K562 (cell line): ENCODE results near the gene S100A1.

Experiments used
- ATF7 ChIP-seq: fragments of 450-650 bp; IDR thresholded peaks from 2 replicates; pipeline ENCODE4 v1.7.1; 2014; ENCODE audit warnings: mild to moderate bottlenecking, moderate library complexity
- CEBPB ChIP-seq: fragments of 450-650 bp; IDR thresholded peaks from 2 replicates; pipeline ENCODE4 v1.6.1; 2016; ENCODE audit warnings: missing genetic modification characterization, missing compliant biosample characterization
- EZH2 ChIP-seq: IDR thresholded peaks from 2 replicates; pipeline ENCODE4 v1.6.1; 2012; ENCODE audit warnings: low read depth, mild to moderate bottlenecking, inconsistent platforms, low read length, borderline replicate concordance
- FOXA3 ChIP-seq, 2 experiments: fragments of 450-650 bp in 1 of 2; sonication (generic) in 1 of 2; formaldehyde crosslinking; IDR thresholded peaks in 1 of 2; conservative IDR thresholded peaks in 1 of 2; 2 replicates each; pipeline versions ENCODE4 v1.4.0 to v1.8.0; 2020 to 2022; ENCODE audit warnings: mild to moderate bottlenecking in 2 of 2, missing genetic modification reagents in 1 of 2
- JUN ChIP-seq, 2 experiments: sonication (generic) in 1 of 2; formaldehyde crosslinking in 1 of 2; IDR thresholded peaks; 2 replicates each; pipeline versions ENCODE4 v1.6.1 to v1.8.0; 2012 to 2022; ENCODE audit warnings: borderline replicate concordance in 2 of 2, mild to moderate bottlenecking in 2 of 2, improper control_type of control experiment in 1 of 2, low read depth in 1 of 2, low read length in 1 of 2, missing genetic modification reagents in 1 of 2
- KLF6 ChIP-seq: fragments of 250-450 bp; sonication (Bioruptor Pico); IDR thresholded peaks from 2 replicates; pipeline ENCODE4 v1.4.0; 2020; ENCODE audit warnings: mild to moderate bottlenecking, moderate library complexity, borderline replicate concordance
- POLR2A ChIP-seq: fragments of 450-650 bp; conservative IDR thresholded peaks from 2 replicates; pipeline ENCODE4 v1.6.1; 2016
- TAF15 ChIP-seq: fragments of 200-400 bp; formaldehyde crosslinking; IDR thresholded peaks from 2 replicates; pipeline ENCODE4 v1.6.1; 2017; ENCODE audit warnings: mild to moderate bottlenecking, low read depth, low read length, moderate library complexity
- XRCC3 ChIP-seq: fragments of 450-650 bp; IDR thresholded peaks from 2 replicates; pipeline ENCODE4 v1.6.1; 2017; ENCODE audit warnings: mild to moderate bottlenecking, moderate library complexity
- ZFX ChIP-seq: sonication (generic); formaldehyde crosslinking; IDR thresholded peaks from 2 replicates; pipeline ENCODE4 v1.8.0; 2022; ENCODE audit warnings: mild to moderate bottlenecking, missing genetic modification reagents, moderate library complexity
- ZNF232 ChIP-seq: sonication (generic); formaldehyde crosslinking; IDR thresholded peaks from 2 replicates; pipeline ENCODE4 v1.8.0; 2022; ENCODE audit warnings: mild to moderate bottlenecking, missing genetic modification reagents
- TF ChIP-seq, protein P1 (sequence below), 3 experiments: IDR thresholded peaks in 2 of 3; conservative IDR thresholded peaks in 1 of 3; 2 replicates each; pipeline ENCODE4 v1.5.1; 2011 to 2012; ENCODE audit warnings: low read length in 3 of 3, mild to moderate bottlenecking in 3 of 3, control low read depth in 2 of 3, improper control_type of control experiment in 1 of 3, inconsistent platforms in 1 of 3, low read depth in 1 of 3, mixed read lengths in 1 of 3, moderate library complexity in 1 of 3; ENCODE audit not compliant: insufficient read depth in 2 of 3
- TF ChIP-seq, protein P2 (sequence below): IDR thresholded peaks from 2 replicates; pipeline ENCODE4 v1.6.1; 2016; ENCODE audit warnings: missing genetic modification characterization, missing compliant biosample characterization

DNA sequence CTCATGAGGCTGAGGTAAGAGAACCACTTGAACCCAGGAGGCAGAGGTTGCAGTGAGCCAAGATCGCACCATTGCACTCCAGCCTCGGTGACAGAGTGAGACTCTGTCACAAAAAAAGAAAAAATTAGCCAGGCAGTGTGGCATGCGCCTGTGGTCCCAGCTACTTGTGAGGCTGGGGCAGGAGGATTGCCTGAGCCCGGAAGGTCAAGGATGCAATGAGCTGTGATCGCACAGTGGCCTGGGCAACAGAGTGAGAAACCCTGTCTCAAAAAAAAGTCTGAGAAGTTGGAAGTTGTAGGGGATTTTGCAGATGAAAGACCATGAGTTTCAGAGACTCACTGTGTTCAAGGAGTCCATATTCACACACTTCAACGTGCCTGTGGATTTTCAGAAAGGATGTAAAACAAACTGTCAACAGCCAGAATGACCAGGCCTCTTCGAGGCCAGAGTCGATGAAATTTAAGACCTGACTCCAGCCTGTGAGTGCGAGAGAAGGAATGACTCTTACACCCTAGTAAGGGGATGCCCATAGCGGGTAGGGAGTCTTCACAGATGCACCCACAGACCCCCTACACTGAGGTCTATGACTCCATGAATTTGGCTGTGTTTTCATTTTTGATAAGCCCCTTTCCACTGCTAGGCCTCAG, 3.1 kb upstream of the S100A1 start:
- TF ChIP-seq, protein P1, sequence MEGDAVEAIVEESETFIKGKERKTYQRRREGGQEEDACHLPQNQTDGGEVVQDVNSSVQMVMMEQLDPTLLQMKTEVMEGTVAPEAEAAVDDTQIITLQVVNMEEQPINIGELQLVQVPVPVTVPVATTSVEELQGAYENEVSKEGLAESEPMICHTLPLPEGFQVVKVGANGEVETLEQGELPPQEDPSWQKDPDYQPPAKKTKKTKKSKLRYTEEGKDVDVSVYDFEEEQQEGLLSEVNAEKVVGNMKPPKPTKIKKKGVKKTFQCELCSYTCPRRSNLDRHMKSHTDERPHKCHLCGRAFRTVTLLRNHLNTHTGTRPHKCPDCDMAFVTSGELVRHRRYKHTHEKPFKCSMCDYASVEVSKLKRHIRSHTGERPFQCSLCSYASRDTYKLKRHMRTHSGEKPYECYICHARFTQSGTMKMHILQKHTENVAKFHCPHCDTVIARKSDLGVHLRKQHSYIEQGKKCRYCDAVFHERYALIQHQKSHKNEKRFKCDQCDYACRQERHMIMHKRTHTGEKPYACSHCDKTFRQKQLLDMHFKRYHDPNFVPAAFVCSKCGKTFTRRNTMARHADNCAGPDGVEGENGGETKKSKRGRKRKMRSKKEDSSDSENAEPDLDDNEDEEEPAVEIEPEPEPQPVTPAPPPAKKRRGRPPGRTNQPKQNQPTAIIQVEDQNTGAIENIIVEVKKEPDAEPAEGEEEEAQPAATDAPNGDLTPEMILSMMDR (IDR thresholded peaks at IDR 0.05 in 2 of 3, conservative IDR thresholded peaks at IDR 0.05 in 1 of 3; ENCODE audit: insufficient read depth in 2 of 3, low read depth in 1 of 3, low read length in 3 of 3), result no peak
- no peak for TF ChIP-seq KLF6
- no peak for TF ChIP-seq POLR2A
- no peak for TF ChIP-seq ZNF232 (CRISPR knock-in tag)
- TF ChIP-seq, protein P2, sequence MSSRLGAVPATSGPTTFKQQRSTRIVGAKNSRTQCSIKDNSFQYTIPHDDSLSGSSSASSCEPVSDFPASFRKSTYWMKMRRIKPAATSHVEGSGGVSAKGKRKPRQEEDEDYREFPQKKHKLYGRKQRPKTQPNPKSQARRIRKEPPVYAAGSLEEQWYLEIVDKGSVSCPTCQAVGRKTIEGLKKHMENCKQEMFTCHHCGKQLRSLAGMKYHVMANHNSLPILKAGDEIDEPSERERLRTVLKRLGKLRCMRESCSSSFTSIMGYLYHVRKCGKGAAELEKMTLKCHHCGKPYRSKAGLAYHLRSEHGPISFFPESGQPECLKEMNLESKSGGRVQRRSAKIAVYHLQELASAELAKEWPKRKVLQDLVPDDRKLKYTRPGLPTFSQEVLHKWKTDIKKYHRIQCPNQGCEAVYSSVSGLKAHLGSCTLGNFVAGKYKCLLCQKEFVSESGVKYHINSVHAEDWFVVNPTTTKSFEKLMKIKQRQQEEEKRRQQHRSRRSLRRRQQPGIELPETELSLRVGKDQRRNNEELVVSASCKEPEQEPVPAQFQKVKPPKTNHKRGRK (tag), result no peak
- TF ChIP-seq CEBPB (tag), result no peak
- no peak for TF ChIP-seq FOXA3 (CRISPR knock-in tag; conservative IDR thresholded peaks at IDR 0.05 in 1 of 2, IDR thresholded peaks at IDR 0.05 in 1 of 2)
- no peak for TF ChIP-seq ATF7
- no peak for TF ChIP-seq XRCC3
- TF ChIP-seq ZFX, result no peak
- TF ChIP-seq TAF15, result no peak
- TF ChIP-seq EZH2, result no peak
- TF ChIP-seq JUN (IDR thresholded peaks at IDR 0.05; ENCODE audit: borderline replicate concordance, low read depth, low read length), result no peak
- no peak for TF ChIP-seq JUN (CRISPR knock-in tag; IDR thresholded peaks at IDR 0.05; ENCODE audit: borderline replicate concordance)
